Stimulated activated CD4-positive, alpha-beta T cell treated with anti-CD3 and anti-CD28 coated beads, Interleukin-4, amount 100 ng/mL, for 1 hour (primary cell): ENCODE results near the gene RBMS3.
"Not testable (repeated sequence)": the region's sequence is repeated elsewhere in the genome, so short reads cannot be mapped to it uniquely, and the experiment has no call there.

Experiments used
- DNase-seq: peaks from one replicate; pipeline ENCODE4 v3.0.0-alpha.2; 2020

The RBMS3 gene

GRCh38 chr3:29758434-29759322 is 477.8 kb downstream of the RBMS3 start:
- no peak for DNase-seq

GRCh38 chr3:29759411-29760225 is 478.7 kb downstream of the RBMS3 start:
- DNase-seq = no peak

GRCh38 chr3:29760226-29760685 is 479.4 kb downstream of the RBMS3 start:
- no peak for DNase-seq

- no peak for DNase-seq
Observed at GRCh38 chr3:29761517-29761916, 480.6 kb downstream of the RBMS3 start.

GRCh38 chr3:29763115-29763514 is 482.2 kb downstream of the RBMS3 start:
- DNase-seq = no peak

GRCh38 chr3:29764041-29764440 is 483.2 kb downstream of the RBMS3 start:
- no peak for DNase-seq

- no peak for DNase-seq
Observed at GRCh38 chr3:29764603-29765254, 483.9 kb downstream of the RBMS3 start.

GRCh38 chr3:29771602-29772001 is 490.7 kb downstream of the RBMS3 start:
- DNase-seq = no peak

- DNase-seq = no peak
Observed at GRCh38 chr3:29772436-29772835, 491.6 kb downstream of the RBMS3 start.

- DNase-seq = no peak
Observed at GRCh38 chr3:29773481-29773880, 492.6 kb downstream of the RBMS3 start.

- no peak for DNase-seq
Observed at GRCh38 chr3:29775340-29775739, 494.5 kb downstream of the RBMS3 start.

- no peak for DNase-seq
Observed at GRCh38 chr3:29777869-29778268, 497.0 kb downstream of the RBMS3 start.

GRCh38 chr3:29789686-29790085 is 508.8 kb downstream of the RBMS3 start:
- DNase-seq = no peak

- no peak for DNase-seq
Observed at GRCh38 chr3:29796808-29797207, 515.9 kb downstream of the RBMS3 start.

GRCh38 chr3:29802057-29802456 is 521.2 kb downstream of the RBMS3 start:
- no peak for DNase-seq

GRCh38 chr3:29804044-29804443 is 523.2 kb downstream of the RBMS3 start:
- DNase-seq = no peak

- DNase-seq = no peak
Observed at GRCh38 chr3:29805757-29806156, 524.9 kb downstream of the RBMS3 start.

- DNase-seq = not testable (repeated sequence)
Observed at GRCh38 chr3:29808324-29808723, 527.5 kb downstream of the RBMS3 start.

GRCh38 chr3:29822071-29822470 is 541.2 kb downstream of the RBMS3 start:
- no peak for DNase-seq

- DNase-seq = no peak
Observed at GRCh38 chr3:29823233-29823632, 542.4 kb downstream of the RBMS3 start.

GRCh38 chr3:29826712-29827111 is 545.8 kb downstream of the RBMS3 start:
- DNase-seq = no peak

GRCh38 chr3:29827756-29828155 is 546.9 kb downstream of the RBMS3 start:
- no peak for DNase-seq

GRCh38 chr3:29829340-29829739 is 548.5 kb downstream of the RBMS3 start:
- DNase-seq = no peak
